GM04503 (cell line): ENCODE results near the gene CELF2.

ENCODE experiments used
- DNase-seq: peaks from one replicate; pipeline ENCODE4 v3.0.0-alpha.2; 2012; ENCODE audit warnings: low read depth

Gene CELF2

DNA sequence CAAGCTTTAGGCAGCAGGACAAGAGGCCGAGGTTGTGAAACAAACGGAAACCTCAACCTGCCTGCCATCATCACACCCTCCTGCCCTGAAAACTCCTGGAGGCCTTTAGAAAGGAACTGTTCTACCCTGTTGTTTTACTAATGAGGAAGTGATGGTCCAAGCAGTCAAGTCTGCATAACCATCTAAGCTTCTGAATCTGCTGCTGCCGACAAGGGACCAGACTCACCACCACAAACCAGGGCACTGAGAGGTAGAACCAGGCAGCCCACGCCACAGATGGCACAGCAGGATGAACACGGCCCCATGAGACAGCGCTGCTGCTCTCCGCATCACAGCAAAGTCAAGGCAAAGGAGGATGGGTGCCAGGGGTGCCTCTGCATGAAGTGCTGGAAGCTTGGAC, 209.4 kb downstream of the CELF2 start:
- DNase-seq: no peak

DNA sequence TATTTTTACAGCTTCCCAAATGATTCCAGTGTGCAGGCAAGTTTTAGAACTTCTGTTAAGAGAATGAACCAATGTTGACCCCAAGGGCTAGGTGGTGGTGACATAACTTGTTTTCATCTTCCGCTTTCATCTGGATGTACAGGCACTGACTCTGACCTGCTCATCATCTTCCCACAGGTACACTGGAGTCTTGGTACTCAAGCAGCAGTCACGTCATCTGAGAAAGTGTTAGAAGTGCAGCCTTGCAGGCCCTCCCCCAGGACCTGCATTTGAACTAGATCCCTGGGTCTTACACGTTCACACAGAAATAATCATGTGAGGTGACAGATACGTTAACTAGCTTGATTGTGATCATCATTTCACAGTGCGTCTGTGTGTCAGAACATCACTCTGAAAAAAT, 212.2 kb downstream of the CELF2 start:
- no peak for DNase-seq

DNA sequence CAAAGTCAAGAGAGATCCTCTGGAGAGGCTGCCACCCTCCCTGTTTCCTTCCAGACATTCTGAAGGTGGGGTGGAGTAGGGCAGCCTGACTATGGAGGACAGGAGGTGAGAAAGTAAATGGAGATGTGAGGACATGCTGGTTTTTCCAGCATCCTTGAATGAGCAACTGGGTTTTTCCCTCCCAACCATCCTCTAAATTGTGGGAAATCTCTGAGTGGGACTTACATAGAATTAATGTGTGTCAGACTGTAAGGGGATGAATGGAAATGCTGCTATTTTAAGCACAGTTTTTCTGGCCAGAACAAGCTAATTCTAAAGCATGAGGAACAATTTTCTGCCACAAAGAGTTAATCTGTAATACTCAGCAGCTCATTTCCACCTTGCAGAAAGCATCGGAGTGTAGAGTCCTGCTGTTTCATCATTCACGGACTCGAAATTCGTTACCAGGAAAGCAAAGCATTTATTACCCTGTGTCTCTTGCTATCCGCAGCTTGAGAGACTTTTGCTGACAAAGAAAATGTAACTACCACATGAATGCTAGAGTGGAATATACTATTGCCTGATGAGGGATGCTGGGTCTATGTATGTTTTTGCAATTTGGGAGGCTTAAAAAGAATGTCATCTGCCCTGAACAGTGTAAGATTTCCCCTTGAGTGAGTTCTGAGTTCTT, 213.0 kb downstream of the CELF2 start:
- no peak for DNase-seq

DNA sequence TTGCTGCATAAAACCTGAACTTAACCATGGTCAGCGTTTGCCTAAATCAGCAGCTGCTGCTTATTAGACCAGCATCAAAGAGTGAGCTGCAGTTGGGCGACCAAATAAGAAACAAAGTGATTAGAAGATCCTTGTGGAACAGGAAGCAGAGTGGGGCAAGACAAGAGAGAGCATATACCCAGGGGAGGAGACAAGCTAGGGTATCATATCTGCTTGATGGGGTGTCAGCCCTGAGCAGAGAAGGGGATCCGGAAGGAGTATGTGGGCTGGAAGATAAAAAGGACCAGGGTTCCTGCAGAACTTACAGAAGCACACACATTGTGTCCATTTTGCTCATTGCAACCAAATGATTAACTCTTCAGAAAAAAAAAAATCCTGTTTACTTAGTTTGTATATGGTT, 213.6 kb downstream of the CELF2 start:
- DNase-seq: no peak

DNA sequence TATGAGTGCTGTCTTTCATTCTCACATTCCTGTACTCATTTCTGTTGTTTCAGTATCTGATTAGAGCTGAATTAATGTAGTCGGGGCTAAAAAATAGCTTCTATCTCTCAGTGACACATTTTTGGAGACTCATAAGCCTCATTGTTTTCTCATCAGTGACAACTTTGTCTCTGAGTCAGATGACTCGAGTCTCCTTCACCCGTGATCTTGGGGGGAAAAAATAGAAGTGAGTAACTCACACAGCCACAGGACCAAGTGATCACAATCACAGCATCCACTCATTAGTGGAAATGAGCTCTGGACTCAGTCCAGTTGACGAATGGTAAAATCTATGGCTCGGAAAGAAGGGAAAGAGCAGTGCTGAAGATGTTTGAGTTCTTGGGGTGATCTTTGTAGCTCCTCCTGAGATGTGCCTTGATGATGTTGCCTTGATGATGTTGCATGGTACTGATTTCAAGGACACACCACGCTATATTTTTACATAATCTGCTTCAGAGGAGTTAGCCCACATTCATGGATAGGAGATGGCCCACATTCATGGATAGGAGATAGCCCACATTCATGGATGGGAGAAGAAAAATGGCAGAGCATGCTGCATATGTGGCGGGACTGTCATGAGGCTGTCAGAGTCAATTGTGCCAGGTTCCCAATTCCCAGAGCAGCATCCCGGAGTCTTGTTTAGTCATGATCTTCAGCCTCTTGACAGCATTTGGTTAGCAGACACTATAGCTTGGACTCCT, 214.7 kb downstream of the CELF2 start:
- DNase-seq: no peak

DNA sequence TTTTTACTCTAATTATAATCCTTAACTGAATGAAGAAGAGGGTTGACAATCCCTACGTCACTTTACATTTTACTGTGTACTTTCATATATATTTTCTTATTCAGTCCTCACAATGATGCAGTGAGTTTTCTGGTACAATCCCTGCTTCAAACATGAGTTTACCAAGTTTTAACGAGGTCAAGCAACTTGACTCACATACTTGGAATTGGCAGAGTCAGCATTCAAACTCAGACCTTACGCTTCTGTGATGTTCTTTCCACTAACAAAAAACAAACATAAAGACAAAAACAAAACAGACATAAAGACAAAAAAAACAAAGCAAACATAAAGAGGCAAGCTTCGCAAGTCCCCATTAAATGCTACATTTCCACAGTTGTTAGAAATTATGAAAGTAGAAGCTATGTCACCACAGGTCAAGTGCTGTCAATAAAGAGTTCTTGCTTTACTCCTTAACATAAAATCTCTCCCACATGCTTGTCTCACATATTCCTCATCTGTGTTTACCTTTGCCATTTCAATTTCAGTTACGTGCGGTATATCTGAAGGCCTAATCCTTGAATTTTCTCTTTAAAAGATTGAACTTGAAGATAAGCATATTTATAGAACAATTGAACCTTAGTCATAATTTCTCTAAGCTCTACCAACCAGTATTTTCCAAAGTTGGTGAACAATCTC, 217.3 kb downstream of the CELF2 start:
- DNase-seq: no peak

DNA sequence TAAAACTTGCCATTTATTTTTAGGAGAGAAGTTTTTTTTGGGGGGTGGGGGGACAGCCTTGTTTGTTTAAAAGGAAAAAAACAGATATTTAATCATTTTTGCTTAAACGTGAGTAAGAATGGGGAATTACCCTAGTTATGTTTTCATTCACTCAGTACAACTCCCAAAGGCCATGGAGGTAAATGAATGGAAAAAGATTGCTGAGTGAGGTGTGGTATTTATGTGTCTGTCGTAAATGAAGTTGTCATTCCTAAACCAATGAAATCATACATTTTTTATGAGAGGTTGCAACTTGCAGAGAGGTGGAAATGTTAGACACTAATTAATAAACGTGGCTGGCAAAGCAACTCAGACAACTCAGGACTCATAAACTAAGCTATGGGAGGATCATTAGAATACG, 218.1 kb downstream of the CELF2 start:
- no peak for DNase-seq

DNA sequence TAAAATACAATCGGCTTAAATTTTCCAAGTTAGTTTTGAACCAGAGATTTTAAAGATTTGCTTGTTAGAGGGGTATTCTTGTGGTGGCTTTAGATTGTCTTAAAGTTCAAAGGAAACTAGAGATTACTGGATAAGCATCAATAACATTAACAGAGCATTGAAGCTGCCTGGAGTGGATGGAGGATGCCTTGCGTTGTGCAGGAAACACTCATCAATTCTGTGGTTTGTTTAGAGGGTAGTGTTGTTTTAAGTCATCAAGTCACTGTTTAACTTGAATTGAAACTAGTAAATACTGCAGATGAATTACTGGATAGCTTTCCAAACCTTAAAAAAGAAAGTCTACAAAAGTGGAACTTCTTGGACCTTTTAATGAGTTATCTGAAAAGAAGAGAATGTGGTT, 218.6 kb downstream of the CELF2 start:
- no peak for DNase-seq

DNA sequence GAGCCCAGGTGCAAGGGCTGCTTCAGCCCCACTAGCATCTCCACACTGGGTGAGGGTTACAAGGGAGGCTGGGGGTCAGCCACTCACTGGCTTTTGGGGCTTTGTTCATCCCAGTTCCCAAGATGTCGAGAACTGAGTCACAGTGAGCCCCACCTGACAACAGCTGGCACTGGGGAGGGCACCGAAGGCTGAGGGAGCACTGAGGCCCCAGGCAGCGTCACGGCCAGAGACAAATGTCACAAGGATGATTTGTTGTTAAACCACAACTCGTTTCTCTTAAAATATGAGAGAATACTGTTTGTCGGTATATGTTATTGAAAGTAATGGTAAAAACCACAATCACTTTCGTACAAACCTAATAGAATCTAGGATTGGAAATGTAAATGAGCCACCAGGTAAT, 219.9 kb downstream of the CELF2 start:
- DNase-seq: no peak

DNA sequence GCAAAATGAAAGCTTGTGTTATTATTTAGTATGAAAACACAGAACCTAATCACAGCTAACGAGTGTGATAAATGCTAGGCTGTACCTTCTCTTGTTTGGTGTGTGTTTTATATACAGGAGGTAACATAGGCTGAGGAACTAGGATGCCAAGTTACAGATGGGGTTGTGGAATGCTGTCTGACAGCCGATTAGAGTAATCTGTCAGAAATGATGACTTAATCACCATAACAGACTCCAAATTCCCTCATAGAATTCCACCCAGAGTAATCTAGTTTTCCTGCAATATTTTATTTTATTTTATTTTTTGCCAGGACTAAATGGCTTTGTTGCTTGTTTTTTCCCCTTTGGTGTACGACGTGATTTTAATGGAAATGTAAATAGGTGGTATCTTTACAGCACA, 221.2 kb downstream of the CELF2 start:
- DNase-seq: no peak

DNA sequence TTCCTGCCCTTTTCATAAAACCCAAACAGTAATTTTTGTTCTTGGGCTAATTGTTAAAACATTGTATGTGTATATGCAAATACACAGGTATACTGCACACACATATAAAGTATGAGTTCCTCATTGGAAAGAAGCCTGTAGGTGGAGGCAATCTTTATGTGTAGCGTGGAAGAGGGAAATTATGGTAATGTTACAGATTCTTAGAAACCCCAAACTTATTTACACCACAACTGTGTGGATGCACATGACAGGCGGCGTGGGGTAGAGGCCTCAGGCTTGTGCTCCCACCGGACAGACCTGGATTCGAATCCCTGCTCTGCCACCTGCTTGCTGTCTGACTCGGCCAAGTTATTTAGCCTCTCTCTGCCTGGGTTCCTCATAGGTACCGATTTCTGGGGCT, 223.0 kb downstream of the CELF2 start:
- no peak for DNase-seq

DNA sequence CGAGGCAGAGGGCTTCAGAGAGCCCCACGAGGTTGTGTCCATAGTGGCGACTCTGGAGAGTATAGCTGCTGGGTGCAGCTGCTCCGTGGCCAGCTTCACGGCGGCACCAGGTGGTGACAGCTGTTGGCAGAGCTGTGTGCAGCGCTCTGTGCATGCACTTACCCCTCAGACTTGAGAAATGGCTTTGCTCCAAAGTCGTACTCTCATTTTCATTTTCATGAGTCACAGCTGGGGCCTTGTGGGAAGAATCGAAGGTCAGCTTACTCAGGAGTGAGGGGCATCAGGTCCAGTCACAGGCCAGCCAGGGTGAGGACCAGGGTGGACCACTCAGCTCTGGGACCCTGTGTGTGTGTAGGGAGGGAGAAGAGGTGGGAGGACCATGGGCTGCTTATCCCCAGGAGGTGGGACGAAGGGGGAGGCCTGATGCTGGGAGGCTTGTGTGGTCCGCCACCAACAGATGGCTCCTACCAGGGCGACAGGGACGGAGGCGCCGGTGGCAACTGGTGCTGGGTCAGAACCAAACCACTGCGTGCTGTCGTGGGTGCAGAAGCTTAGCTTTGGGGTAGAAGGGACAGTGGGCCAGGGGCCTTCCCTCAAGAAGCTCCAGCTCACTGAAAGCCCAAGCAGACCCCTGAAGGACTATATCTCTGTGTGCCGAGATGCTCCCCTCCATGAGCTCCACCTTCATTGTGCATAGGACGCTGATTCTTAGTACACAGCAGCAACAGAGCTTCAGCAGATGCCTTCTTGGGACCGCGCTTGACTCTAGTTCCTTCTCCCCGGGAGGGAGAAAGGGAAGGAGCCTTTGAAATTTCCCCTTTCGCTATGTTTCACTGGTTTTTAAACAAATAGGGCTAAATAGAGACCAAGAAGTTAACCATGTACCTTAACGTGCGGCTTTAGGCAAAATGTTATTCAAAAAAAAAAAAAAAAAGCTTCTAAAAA, 225.0 kb downstream of the CELF2 start:
- DNase-seq: no peak

DNA sequence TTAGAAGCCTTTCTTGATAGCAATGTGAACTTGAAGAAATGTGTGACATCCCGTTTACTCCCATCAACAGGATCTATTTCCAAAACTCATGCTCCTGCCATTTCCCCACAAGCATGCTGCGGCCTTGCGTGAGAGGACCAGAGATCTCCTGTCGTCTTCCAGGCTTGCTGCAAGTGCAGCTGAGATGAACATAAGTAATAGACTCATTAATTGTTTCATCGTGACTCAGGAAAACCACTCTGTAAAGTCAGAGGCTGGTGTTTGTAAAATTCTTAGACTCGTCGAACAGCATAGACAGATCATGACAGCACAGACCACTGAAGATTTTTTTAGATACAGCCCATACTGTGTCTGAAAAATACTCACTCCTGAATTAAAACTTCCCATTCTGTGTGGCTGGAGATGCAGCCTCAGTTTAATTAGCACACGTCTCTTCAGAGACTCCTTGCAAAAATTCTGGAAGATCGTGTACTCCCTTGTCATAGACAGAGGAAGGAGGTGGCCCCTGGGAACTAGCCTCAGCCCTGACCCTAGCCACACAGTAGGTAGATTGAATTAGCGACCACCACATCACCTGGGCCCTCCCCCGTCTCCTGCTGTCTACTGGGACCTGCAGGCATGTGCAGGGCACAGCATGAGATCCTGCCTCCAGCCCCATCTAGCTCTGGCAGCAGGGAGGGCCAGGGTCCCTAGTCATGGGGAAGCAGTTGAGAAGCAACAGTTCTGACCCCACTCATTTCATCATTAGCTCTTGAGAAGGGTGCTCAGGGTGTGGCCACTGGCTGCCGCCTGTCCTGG, 226.0 kb downstream of the CELF2 start:
- DNase-seq: peak; percentile 5

DNA sequence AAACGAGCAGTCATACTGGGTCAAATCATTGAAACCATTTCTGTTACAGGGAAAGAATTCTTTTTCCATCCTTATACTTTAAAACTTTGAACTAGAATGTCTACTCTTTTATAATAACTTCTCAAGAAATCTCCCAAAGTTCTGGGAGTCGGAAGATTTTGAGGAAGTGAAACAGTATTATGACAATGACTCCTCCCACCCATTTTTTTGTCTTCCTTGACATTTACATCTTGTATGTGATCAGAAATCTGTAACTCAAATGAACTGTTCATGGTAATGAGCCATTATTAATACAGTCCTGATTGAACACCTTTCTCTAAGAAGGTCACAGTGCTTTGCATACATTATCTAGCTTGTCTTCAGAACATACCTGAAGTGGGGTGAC, 227.4 kb downstream of the CELF2 start:
- no peak for DNase-seq

DNA sequence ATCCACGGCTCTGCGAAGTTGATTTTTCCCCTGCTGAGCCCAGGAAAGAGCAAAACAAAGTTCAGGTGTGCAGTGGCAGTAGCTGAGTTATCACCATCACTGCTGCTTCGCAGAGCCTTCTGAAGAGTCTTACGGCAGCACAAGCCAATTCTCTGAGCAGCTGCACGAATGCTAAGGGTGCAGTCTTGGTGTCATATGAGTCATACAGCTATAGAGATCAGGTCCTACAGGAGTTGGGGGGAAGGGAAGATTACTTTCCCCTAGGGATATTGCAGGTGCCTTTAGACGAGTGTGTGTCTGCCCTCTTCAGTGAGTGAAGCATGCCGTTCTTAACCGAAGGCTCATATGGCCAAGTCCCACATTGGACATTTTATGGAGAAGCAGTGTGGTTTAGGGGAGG, 227.8 kb downstream of the CELF2 start:
- no peak for DNase-seq

DNA sequence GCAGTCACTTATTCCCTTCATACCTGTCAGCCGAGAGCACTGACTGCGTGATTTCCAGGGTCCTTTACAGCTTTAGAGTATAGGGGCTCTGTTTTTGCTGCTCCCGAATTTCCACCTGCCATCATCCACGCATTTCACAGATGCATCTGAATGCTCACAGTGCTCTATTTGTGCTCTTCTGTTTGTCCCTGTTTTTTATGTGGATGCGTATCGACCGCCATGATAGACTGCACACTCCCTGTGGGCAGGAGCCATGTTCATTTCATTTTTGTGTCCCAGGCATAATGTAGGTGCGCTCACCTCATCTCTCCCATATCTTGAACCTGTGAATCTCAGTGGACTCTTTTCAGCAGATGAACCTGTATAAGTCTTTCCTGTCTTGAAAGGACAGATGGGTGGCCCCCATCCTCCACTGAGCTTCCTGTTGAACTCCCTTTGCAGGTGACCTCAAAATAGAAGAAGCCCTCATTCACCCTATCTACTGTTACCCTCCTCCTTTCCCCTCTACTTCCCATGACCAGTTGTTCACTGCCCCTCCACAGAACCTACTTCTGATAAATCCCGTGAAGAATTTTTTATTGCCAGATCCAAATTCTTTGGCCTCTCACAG, 228.4 kb downstream of the CELF2 start:
- no peak for DNase-seq

DNA sequence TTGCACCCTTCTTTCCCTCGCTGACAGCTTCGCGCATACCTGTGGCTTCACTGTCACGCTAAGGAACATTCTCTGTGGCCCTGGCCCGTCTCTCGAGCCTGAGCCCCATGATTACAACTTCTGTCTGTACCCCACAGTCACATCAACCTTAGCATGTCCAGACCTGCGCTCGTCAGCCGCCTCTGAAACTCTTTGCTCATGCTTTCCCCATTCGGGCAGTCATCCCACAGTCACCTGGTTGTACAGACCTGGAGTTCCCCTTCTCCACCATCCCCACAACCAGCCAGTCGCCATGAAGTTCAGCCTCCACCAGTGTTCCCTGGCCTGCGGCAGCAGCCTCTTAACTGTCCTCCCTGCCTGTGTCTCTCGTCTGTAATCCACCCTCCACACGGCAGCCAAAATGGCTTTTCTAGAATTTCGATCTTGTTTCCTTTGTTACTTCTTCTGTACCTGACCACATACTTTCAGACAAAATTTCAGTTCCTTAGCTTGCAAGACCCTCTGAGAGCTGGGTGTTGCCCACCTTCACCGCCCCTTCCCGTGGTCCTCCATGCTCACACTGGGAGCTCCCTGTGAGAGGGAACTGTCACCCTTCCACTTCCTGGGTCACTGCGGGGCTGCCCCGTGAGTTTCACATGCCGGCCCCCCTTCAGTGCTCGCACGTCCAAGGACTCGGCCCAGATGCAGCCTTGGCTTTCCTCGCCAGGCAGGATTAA, 229.2 kb downstream of the CELF2 start:
- DNase-seq: no peak

DNA sequence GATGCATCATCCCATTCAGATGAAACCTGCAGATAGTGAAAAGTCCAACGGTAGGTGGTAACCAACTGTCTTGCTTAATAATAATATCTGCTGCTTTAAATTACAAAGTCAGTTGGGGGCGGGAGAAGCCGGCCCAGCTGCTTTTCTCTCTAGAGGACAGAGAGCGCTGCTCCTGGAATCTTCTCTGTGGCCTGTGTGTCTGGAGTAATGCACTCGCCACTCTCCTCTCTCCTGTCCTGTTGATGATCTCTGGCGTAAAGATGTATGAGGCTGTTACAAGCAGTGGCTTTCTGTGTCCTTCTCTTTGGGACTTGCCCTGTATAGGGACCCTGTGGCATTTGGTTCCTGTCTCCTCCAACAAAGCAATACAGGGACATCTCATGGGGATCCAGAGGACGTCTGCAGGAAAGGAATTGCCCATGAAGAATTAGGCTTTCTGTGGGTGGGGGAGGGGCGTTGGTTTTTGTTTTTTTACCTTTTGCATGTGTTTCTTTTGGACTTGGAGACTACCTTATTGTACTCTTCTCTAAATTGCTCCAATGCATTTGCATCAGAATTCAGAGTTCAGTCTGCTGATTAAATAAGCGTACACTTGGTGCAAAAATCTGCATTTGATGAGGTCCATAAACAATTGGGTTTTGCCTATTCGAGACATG, 231.6 kb downstream of the CELF2 start:
- no peak for DNase-seq

DNA sequence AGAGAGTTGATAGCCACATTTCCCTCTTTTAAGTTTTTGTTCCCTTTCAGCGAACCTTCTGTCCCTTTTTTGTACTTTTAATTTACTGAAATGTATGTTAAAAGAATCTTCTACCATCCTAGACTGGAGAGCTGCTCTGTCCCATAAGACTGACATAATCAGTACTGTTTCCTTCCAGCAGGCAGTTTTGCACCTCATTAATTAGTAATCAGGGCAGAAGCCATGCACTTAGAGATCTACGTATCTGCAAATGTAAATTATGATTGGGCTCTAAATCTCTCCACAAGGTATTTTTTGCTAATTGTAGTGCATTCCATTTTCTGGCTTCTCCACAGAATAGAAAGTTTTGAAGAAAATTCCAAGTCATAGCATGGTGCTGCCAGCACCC, 232.1 kb downstream of the CELF2 start:
- DNase-seq: no peak

DNA sequence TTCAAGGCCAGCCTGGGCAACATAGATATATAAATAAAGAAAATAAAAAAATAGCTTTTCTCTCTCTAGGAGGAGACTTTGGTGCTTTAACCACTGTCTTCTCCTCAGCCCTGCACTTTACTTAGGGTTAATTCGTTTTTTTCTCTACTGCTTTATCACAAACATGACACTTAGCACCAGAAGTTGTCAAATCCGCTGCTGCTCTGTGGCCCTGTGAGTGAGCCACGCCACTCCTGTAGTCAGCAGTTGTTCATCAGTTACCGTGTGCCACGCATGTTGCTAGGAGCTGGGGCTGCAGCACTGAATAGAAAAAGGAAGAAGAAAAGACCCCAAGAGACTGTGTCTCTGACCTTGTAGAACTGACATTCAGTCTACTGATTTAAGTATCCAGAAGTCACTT, 232.6 kb downstream of the CELF2 start:
- no peak for DNase-seq
